Small intestine (tissue), 7 donors: Measurements from ENCODE around the gene CZIB. TPM values are rescaled to one million over a fixed set of nuclear protein-coding genes. Genes with fewer than 3 reads are reported as not detected.

Source experiments
- DNase-seq, 2 donors: peaks; one replicate each; pipeline versions ENCODE4 v3.0.0 to v3.0.0-alpha.2; 2013
- FAIRE-seq: peaks from 2 replicates; lab custom pipeline; 2012; peaks lifted over from hg19 to GRCh38; lab: Jason Lieb, UNC
- H3K27ac ChIP-seq, 3 donors: one replicate each; pipeline ENCODE4 v1.5.1; 2013; ENCODE audit warnings: low read length in 2 of 3, mild to moderate bottlenecking in 2 of 3, control low read depth in 1 of 3, inconsistent platforms in 1 of 3, low read depth in 1 of 3, moderate library complexity in 1 of 3
- H3K27me3 ChIP-seq, 3 donors: one replicate each; pipeline ENCODE4 v1.6.1; 2013; ENCODE audit warnings: low read length in 3 of 3, inconsistent platforms in 1 of 3; ENCODE audit not compliant: control insufficient read depth in 3 of 3, insufficient read depth in 3 of 3
- H3K36me3 ChIP-seq, 3 donors: one replicate each; pipeline ENCODE4 v1.6.1; 2013; ENCODE audit warnings: low read length in 3 of 3, inconsistent platforms in 1 of 3, low read depth in 1 of 3, mild to moderate bottlenecking in 1 of 3, moderate library complexity in 1 of 3; ENCODE audit not compliant: control insufficient read depth in 3 of 3, insufficient read depth in 2 of 3
- H3K4me1 ChIP-seq, 3 donors: one replicate each; pipeline ENCODE4 v1.6.1; 2013; ENCODE audit warnings: low read length in 2 of 3, inconsistent platforms in 1 of 3, low read depth in 1 of 3, mild to moderate bottlenecking in 1 of 3, moderate library complexity in 1 of 3; ENCODE audit not compliant: control insufficient read depth in 3 of 3, insufficient read depth in 2 of 3
- H3K4me3 ChIP-seq, 3 donors: one replicate each; pipeline ENCODE4 v1.5.1; 2013; ENCODE audit warnings: low read length in 3 of 3, control low read depth in 1 of 3, inconsistent platforms in 1 of 3, low read depth in 1 of 3, mild to moderate bottlenecking in 1 of 3, moderate library complexity in 1 of 3
- H3K9me3 ChIP-seq, 2 donors: one replicate each; pipeline ENCODE4 v1.6.1; 2013; ENCODE audit warnings: low read depth in 1 of 2, low read length in 1 of 2; ENCODE audit not compliant: control insufficient read depth in 2 of 2, insufficient read depth in 1 of 2
- WGBS, 3 donors: extraction: QIAGEN DNeasy Blood & Tissue Kit; methylation state at CpG; one replicate each; pipeline ENCODE4 v1.1.7; 2013; 5-methylcytosine and 5-hydroxymethylcytosine counted together
- polyA plus RNA-seq, 4 donors: library from polyadenylated mRNA; stranded (reverse) in 3 of 4; unstranded in 1 of 4; fragments of 200-250 nt in 3 of 4; fragments of 120-200 nt in 1 of 4; gene quantifications; one replicate each; pipeline versions ENCODE4 v1.2.1 to v1.2.3, GENCODE V29; 2013
- donor health status: healthy with polysubstance abuse.
- donor health status: control.
- donor health status: control.
- donor health status: Bipolar disorder and iron deficiency.
- donor health status: healthy.

The CZIB gene
- polyA plus RNA-seq, 4 donors: 40.0 to 59.2 (median 49.6) TPM

DNA sequence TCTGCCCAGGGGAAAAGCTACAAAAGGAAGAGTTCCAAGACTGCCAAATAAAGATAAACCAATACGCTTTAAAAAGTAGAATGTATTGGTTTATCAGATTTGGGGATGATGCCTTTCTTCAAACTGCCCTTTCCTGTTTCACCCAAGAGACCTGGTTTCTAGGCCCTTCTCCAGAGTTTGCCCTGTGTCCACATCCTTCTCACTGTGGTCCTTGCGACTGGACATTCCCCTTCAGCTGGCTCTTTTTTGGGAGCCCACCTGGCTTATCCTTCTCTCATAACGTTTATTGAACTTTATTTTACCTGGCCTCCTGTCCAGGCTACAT is 490 bp upstream of the CZIB start:
- H3K27me3 ChIP-seq: no peaks in the 10 kb centered on the region
- no peak for FAIRE-seq
- no peak for DNase-seq
- H3K4me3 ChIP-seq: peak overlapping the region; percentile 30 to 94 (median 94)
- no peaks in the 10 kb centered on the region for H3K9me3 ChIP-seq
- H3K36me3 ChIP-seq: peaks cover 2 to 15% (median 2%) of the 10 kb centered on the region in 3 donors
- WGBS, 3 donors: 31 to 42% (median 35%) methylated on average over 3 of the region's 3 CpGs
- H3K4me1 ChIP-seq: peaks cover 0 to 9% (median 4%) of the 10 kb centered on the region in 3 donors
- peak overlapping the region; percentile 97 to 100 (median 99) for H3K27ac ChIP-seq

DNA sequence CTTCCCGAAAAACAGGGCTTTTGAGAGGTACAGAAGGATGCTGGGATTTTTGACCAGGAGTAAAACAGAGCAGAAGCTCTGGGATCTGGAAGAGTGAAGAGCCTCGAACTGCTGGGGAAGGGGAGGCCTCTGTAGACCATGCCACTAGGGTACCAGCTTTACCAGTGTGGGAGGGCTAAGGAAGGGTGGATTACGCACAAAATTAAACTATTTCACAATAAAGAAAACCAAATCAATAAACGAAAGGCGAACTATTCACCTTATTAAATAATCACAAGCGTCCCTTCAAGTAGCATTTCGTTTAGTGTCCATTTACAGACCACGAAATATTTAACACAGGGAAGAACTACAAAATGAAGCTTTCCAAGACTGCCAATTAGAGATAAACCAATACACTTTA is 723 bp downstream of the CZIB start:
- FAIRE-seq: no peak
- Histone ChIP-seq H3K9me3 (no peaks in the 10 kb centered on the region), H3K4me1 (peaks cover 0 to 12% (median 4%) of the 10 kb centered on the region in 3 donors), H3K36me3 (peaks cover 2 to 21% (median 5%) of the 10 kb centered on the region in 3 donors), H3K27ac (peak overlapping the region; percentile 97 to 100 (median 99)), H3K4me3 (peak overlapping the region in 2 of 3 donors; percentile 94), H3K27me3 (no peaks in the 10 kb centered on the region)
- 15 to 22% (median 19%) methylated on average over 8 of the region's 8 CpGs for WGBS, 3 donors
- no peak for DNase-seq

DNA sequence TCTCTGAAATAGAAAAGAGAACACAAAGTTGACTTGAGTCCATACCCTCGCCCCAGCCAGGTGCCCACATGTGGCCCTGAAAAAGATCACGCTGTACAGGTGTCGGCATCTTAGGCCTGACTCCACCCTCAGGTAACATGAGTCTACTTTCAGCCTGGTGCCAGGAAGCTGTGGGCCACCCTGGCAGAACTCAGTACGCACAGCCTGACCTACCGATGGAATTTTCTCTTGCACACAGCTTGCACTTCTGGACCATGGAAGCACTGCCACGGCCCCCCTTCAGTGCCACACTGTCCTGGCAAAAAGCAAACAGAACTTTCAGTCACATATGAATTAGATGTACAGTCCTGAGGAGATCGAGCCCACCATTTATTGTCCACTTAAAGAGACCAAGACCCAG is 2.2 kb downstream of the CZIB start:
- WGBS, 3 donors: 88 to 95% (median 94%) methylated on average over 7 of the region's 7 CpGs
- no peak overlapping the region for H3K27ac ChIP-seq
- peaks cover 7 to 34% (median 11%) of the 10 kb centered on the region in 3 donors for H3K36me3 ChIP-seq
- H3K4me3 ChIP-seq: no peak overlapping the region
- no peaks in the 10 kb centered on the region for H3K9me3 ChIP-seq
- no peak for FAIRE-seq
- H3K4me1 ChIP-seq: peaks cover 0 to 19% (median 4%) of the 10 kb centered on the region in 3 donors
- H3K27me3 ChIP-seq: no peaks in the 10 kb centered on the region
- DNase-seq: no peak

DNA sequence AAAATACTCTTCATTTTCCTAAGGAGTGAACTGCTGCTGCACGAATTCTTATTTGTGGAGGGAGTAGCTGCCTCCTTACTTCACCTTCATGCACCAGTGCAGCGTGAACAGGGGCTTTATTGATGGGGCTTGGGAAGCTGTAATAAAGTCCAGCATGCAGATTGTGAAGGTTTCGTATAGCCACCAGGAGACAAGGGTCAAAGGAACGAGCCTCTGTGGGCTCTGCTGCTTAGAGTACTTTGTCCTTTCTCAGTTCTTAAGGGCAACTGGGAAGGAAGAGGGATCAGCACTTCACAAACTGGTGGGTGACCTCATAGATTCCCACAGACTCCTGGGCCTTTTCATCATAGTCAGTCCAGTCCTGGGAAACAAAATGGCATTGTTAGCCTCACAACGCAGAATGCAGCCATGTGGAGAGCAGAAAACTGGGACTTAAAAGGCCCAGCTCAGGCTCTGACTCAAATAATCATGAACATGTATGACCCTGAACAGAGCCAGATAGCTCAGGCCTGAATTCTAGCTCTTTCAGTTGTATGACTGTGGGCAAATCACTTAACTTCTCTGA is 6.0 kb downstream of the CZIB start:
- WGBS, 3 donors: 71 to 87% (median 78%) methylated on average over 5 of the region's 5 CpGs
- Histone ChIP-seq H3K36me3 (peaks cover 13 to 61% (median 27%) of the 10 kb centered on the region in 3 donors), H3K27ac (peak overlapping the region in 1 of 3 donors; percentile 91), H3K9me3 (no peaks in the 10 kb centered on the region), H3K4me3 (no peak overlapping the region), H3K27me3 (no peaks in the 10 kb centered on the region), H3K4me1 (peaks cover 0 to 14% (median 1%) of the 10 kb centered on the region in 3 donors)
- no peak for FAIRE-seq
- DNase-seq: peak in 1 of 2 donors; percentile 76

DNA sequence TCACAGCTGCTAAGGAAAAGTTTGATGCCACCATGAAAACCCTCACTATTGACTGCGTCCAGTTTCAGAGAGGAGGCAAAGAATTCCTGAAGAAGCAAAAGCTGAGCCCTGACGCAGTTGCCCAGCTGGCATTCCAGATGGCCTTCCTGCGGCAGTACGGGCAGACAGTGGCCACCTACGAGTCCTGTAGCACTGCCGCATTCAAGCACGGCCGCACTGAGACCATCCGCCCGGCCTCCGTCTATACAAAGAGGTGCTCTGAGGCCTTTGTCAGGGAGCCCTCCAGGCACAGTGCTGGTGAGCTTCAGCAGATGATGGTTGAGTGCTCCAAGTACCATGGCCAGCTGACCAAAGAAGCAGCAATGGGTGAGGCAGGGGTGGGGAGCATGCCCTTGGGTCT is 9.5 kb downstream of the CZIB start:
- WGBS, 3 donors: 97 to 98% (median 98%) methylated on average over 11 of the region's 11 CpGs
- no peak overlapping the region for H3K27ac ChIP-seq
- no peaks in the 10 kb centered on the region for H3K27me3 ChIP-seq
- peaks cover 20 to 64% (median 40%) of the 10 kb centered on the region in 3 donors for H3K36me3 ChIP-seq
- FAIRE-seq (no peak), DNase-seq (no peak)
- no peak overlapping the region for H3K4me3 ChIP-seq
- peaks cover 0 to 11% (median 0%) of the 10 kb centered on the region in 3 donors for H3K4me1 ChIP-seq
- peaks cover 0 to 13% of the 10 kb centered on the region in 2 donors for H3K9me3 ChIP-seq

DNA sequence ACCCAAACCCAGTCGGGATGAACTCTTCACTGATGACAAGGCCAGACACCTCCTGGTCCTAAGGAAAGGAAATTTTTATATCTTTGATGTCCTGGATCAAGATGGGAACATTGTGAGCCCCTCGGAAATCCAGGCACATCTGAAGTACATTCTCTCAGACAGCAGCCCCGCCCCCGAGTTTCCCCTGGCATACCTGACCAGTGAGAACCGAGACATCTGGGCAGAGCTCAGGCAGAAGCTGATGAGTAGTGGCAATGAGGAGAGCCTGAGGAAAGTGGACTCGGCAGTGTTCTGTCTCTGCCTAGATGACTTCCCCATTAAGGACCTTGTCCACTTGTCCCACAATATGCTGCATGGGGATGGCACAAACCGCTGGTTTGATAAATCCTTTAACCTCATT is 10.1 kb downstream of the CZIB start:
- WGBS, 3 donors: 92 to 94% (median 93%) methylated on average over 7 of the region's 7 CpGs
- FAIRE-seq: no peak
- peaks cover 0 to 19% of the 10 kb centered on the region in 2 donors for H3K9me3 ChIP-seq
- H3K36me3 ChIP-seq: peaks cover 17 to 67% (median 42%) of the 10 kb centered on the region in 3 donors
- no peak overlapping the region for H3K4me3 ChIP-seq
- no peak overlapping the region for H3K27ac ChIP-seq
- no peak for DNase-seq
- H3K4me1 ChIP-seq: peaks cover 0 to 11% (median 0%) of the 10 kb centered on the region in 3 donors
- no peaks in the 10 kb centered on the region for H3K27me3 ChIP-seq

DNA sequence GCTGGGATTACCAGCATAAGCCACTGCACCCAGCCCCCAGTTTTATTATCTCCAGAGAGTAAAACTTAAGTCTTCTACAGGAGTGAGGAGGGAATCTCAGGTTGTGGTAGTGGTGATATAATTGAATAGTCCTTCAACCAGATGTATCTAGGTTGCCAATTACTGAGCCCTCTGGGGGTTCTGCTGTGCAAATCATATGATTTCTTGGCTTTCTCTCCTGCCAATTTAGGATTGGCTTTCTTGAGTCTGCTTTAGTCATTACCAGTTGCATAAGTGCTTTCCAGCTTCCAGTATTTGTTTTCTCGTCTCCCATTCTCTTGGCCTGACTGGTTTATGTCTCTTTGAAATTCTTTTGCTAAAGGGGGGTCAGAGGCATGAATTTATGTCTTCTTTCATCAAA is 12.7 kb downstream of the CZIB start:
- Histone ChIP-seq H3K36me3 (peaks cover 16 to 53% (median 41%) of the 10 kb centered on the region in 3 donors), H3K4me1 (no peaks in the 10 kb centered on the region), H3K27ac (no peak overlapping the region), H3K4me3 (no peak overlapping the region), H3K9me3 (peaks cover 0 to 26% of the 10 kb centered on the region in 2 donors), H3K27me3 (no peaks in the 10 kb centered on the region)
- FAIRE-seq (no peak), DNase-seq (no peak)
- WGBS, 3 donors: 82 to 100% (median 85%) methylated on average over 1 of the region's 1 CpG

DNA sequence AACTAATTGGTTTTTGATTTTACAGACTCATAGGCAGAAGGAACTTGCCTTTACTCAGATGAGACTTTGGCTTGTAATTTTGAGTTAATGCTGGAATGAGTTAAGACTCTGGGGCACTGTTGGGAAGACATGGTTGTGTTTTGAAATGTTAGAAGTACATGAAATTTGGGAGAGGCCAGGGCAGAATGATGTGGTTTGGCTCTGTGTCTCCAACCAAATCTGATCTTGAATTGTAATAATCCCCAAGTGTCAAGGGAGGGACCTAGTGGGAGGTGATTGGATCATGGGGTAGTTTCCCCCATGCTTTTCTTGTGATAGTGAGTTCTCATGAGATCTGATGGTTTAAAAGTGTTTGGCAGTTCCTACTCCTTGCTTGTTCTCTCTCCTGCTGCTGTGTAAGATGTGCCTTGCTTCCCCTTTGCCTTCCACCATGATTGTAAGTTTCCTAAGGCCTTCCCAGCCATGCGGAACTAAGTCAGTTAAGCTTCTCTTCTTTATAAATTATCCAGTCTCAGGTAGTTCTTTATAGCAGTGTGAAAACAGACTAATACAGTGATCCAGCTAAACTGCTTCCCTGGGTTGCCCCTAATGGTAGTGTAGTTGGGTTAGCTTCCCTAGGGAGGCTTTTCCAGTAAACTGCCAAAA is 13.6 kb downstream of the CZIB start:
- no peak for DNase-seq
- Histone ChIP-seq H3K27ac (no peak overlapping the region), H3K4me1 (no peaks in the 10 kb centered on the region), H3K9me3 (peaks cover 0 to 26% of the 10 kb centered on the region in 2 donors), H3K27me3 (no peaks in the 10 kb centered on the region), H3K36me3 (peaks cover 19 to 51% (median 41%) of the 10 kb centered on the region in 3 donors), H3K4me3 (no peak overlapping the region)
- FAIRE-seq: no peak
- WGBS, 3 donors: 95 to 100% (median 100%) methylated on average over 1 of the region's 1 CpG
